ENCODE measurements around the gene KANTR. TPM values are rescaled to one million over a fixed set of nuclear protein-coding genes. Genes with fewer than 3 reads are reported as not detected.

KANTR gene
- total RNA-seq, 1 experiment from 2014 or later, result 6.8 TPM

GRCh38 chrX:53071604-53072417 is 22.1 kb upstream of the KANTR start:
- Histone ChIP-seq H3K36me3 (ENCODE audit: control insufficient read depth, insufficient read depth, low read length) (no peaks in the 10 kb centered on the region), H3K9me3 (ENCODE audit: control insufficient read depth, insufficient read depth, low read depth, low read length) (no peaks in the 10 kb centered on the region), H3K4me3 (ENCODE audit: low read depth in 2 of 2, low read length in 2 of 2) (peak overlapping the region; percentile 49 to 73), H3K4me1 (ENCODE audit: control insufficient read depth, insufficient read depth, low read length) (peaks cover 4% of the 10 kb centered on the region; the same call in 1 of the 2 replicates), H3K27me3 (ENCODE audit: control insufficient read depth, insufficient read depth, low read length) (no peaks in the 10 kb centered on the region), H3K27ac (ENCODE audit: low read length) (no peak overlapping the region)
- DNase-seq (ENCODE audit: low read depth, low spot score) (no peak), ATAC-seq (peak; percentile 85)
- 0 out of 2 replicates have a peak, but pooled peaks have one; percentile 46 for TF ChIP-seq SIN3A (IDR thresholded peaks at IDR 0.05; ENCODE audit: borderline replicate concordance, insufficient read depth, low read depth, low read length)
- no peak for TF ChIP-seq POLR2AphosphoS5 (IDR thresholded peaks at IDR 0.05; ENCODE audit: low read depth, low read length)
- TF ChIP-seq CTCF (IDR thresholded peaks at IDR 0.05), result peak; percentile 81
- TF ChIP-seq TCF7L2 (IDR thresholded peaks at IDR 0.05; ENCODE audit: low read depth, low read length), result no peak
- TF ChIP-seq REST (IDR thresholded peaks at IDR 0.05; ENCODE audit: insufficient read depth in 1 of 2, low read depth in 2 of 2, low read length in 1 of 2), result no peak
- in situ Hi-C loops (cut with HindIII; ENCODE audit: low pct_unique_long_range_greater_than_20kb, low sequenced_read_pairs), result no loop called here
- intact Hi-C loops (cut with micrococcal nuclease; ENCODE audit: unreplicated experiment), result loop anchor here (1.0 kb wide), 2 partner anchors 17 to 21 kb away; no protein-coding TSS in a partner anchor
- POLR2A ChIA-PET, result no interaction called here
- no TSS peak for BruUV-seq (replicated peaks)
- CTCF ChIA-PET, result interaction anchor here (0.5 to 0.6 kb wide), 3 partner anchors 18 to 677 kb away, joined by 3 to 9 read pairs (median 7); no protein-coding TSS in a partner anchor

GRCh38 chrX:53072418-53073114 is 21.4 kb upstream of the KANTR start:
- ChIA-PET CTCF (interaction anchor here (0.5 to 0.9 kb wide), 4 partner anchors 9 to 676 kb away, joined by 3 to 9 read pairs (median 4); no protein-coding TSS in a partner anchor), POLR2A (no interaction called here)
- no TSS peak for BruUV-seq (replicated peaks)
- DNase-seq (ENCODE audit: low read depth, low spot score) (no peak), ATAC-seq (peak; percentile 62)
- in situ Hi-C loops (cut with HindIII; ENCODE audit: low pct_unique_long_range_greater_than_20kb, low sequenced_read_pairs) (no loop called here), intact Hi-C loops (cut with micrococcal nuclease; ENCODE audit: unreplicated experiment) (no loop called here)
- H3K4me3 ChIP-seq (ENCODE audit: low read depth in 2 of 2, low read length in 2 of 2), result peak overlapping the region; percentile 49 to 73
- peak overlapping the region; percentile 57 for H3K27ac ChIP-seq (ENCODE audit: low read length)
- H3K36me3 ChIP-seq (ENCODE audit: control insufficient read depth, insufficient read depth, low read length), result no peaks in the 10 kb centered on the region
- H3K4me1 ChIP-seq (ENCODE audit: control insufficient read depth, insufficient read depth, low read length), result peaks cover 4% of the 10 kb centered on the region; the same call in 1 of the 2 replicates
- H3K27me3 ChIP-seq (ENCODE audit: control insufficient read depth, insufficient read depth, low read length), result no peaks in the 10 kb centered on the region
- H3K9me3 ChIP-seq (ENCODE audit: control insufficient read depth, insufficient read depth, low read depth, low read length), result no peaks in the 10 kb centered on the region
- TF ChIP-seq TCF7L2 (IDR thresholded peaks at IDR 0.05; ENCODE audit: low read depth, low read length) (no peak), SIN3A (IDR thresholded peaks at IDR 0.05; ENCODE audit: borderline replicate concordance, insufficient read depth, low read depth, low read length) (no peak), REST (IDR thresholded peaks at IDR 0.05; ENCODE audit: insufficient read depth in 1 of 2, low read depth in 2 of 2, low read length in 1 of 2) (no peak), CTCF (IDR thresholded peaks at IDR 0.05) (no peak), POLR2AphosphoS5 (IDR thresholded peaks at IDR 0.05; ENCODE audit: low read depth, low read length) (no peak)
